ENCODE results near the gene GJB6. TPM values are rescaled to one million over a fixed set of nuclear protein-coding genes. Genes with fewer than 3 reads are reported as not detected.

The GJB6 gene
- total RNA-seq, 8 experiments from 2014 or later: 0.19 to 0.50 TPM; not detected in 6

GRCh38 chr13:20249913-20250312 lies 17.8 kb upstream of the GJB6 start:
- in situ Hi-C loops (cut with MboI; ENCODE audit: low pct_unique_long_range_greater_than_20kb in 2 of 9, low sequenced_read_pairs in 9 of 9, unreplicated experiment in 9 of 9): no loop called here
- WGBS, 10 experiments: 29 to 92% (median 79%) methylated on average over 2 to 5 of the region's 5 CpGs
- no peak overlapping the region for H3K4me3 ChIP-seq
- ATAC-seq (replicated peaks in 6 of 8): no peak
- H3K4me1 ChIP-seq (replicated peaks in 1 of 2): no peaks in the 10 kb centered on the region
- H3K27ac ChIP-seq: no peak overlapping the region

GRCh38 chr13:20247963-20248362 lies 15.8 kb upstream of the GJB6 start:
- H3K4me1 ChIP-seq (replicated peaks in 1 of 2): no peaks in the 10 kb centered on the region
- no peak overlapping the region for H3K4me3 ChIP-seq
- peak in 2 of 8 experiments; percentile 31 to 71 for ATAC-seq (replicated peaks in 6 of 8)
- in situ Hi-C loops (cut with MboI; ENCODE audit: low pct_unique_long_range_greater_than_20kb in 2 of 9, low sequenced_read_pairs in 9 of 9, unreplicated experiment in 9 of 9): no loop called here
- no peak overlapping the region for H3K27ac ChIP-seq
- 33 to 89% (median 84%) methylated on average over 1 to 10 of the region's 10 CpGs; no CpG with 5 or more reads in 2 of the 10 experiments for WGBS, 10 experiments

- Histone ChIP-seq H3K4me3 (no peak overlapping the region), H3K4me1 (replicated peaks in 1 of 2) (no peaks in the 10 kb centered on the region), H3K27ac (no peak overlapping the region)
- in situ Hi-C loops (cut with MboI; ENCODE audit: low pct_unique_long_range_greater_than_20kb in 2 of 9, low sequenced_read_pairs in 9 of 9, unreplicated experiment in 9 of 9): no loop called here
- peak in 2 of 8 experiments; percentile 19 to 89 for ATAC-seq (replicated peaks in 6 of 8)
- WGBS, 10 experiments: 8 to 80% (median 44%) methylated on average over 1 to 9 of the region's 14 CpGs; no CpG with 5 or more reads in 4 of the 10 experiments
These were observed 15.3 kb upstream of the GJB6 start for GRCh38 chr13:20247403-20247802.

- H3K4me1 ChIP-seq (replicated peaks in 1 of 2): no peaks in the 10 kb centered on the region
- H3K27ac ChIP-seq: no peak overlapping the region
- no peak overlapping the region for H3K4me3 ChIP-seq
- WGBS, 10 experiments: 0 to 67% (median 29%) methylated on average over 1 to 2 of the region's 2 CpGs; no CpG with 5 or more reads in 7 of the 10 experiments
- in situ Hi-C loops (cut with MboI; ENCODE audit: low pct_unique_long_range_greater_than_20kb in 2 of 9, low sequenced_read_pairs in 9 of 9, unreplicated experiment in 9 of 9): no loop called here
- no peak for ATAC-seq (replicated peaks in 6 of 8)
These were observed 9.5 kb upstream of the GJB6 start for GRCh38 chr13:20241593-20241992.

GRCh38 chr13:20239748-20240147 lies 7.6 kb upstream of the GJB6 start:
- H3K4me1 ChIP-seq (replicated peaks in 1 of 2): no peaks in the 10 kb centered on the region
- no peak overlapping the region for H3K4me3 ChIP-seq
- ATAC-seq (replicated peaks in 6 of 8): no peak
- 40 to 100% (median 90%) methylated on average over 1 to 2 of the region's 6 CpGs; no CpG with 5 or more reads in 6 of the 10 experiments for WGBS, 10 experiments
- in situ Hi-C loops (cut with MboI; ENCODE audit: low pct_unique_long_range_greater_than_20kb in 2 of 9, low sequenced_read_pairs in 9 of 9, unreplicated experiment in 9 of 9): no loop called here
- H3K27ac ChIP-seq: no peak overlapping the region

GRCh38 chr13:20232556-20233277 lies 598 bp upstream of the GJB6 start:
- in situ Hi-C loops (cut with MboI; ENCODE audit: low pct_unique_long_range_greater_than_20kb in 2 of 9, low sequenced_read_pairs in 9 of 9, unreplicated experiment in 9 of 9): no loop called here
- H3K4me1 ChIP-seq (replicated peaks in 1 of 2): no peaks in the 10 kb centered on the region
- no peak for ATAC-seq (replicated peaks in 6 of 8)
- no peak overlapping the region for H3K27ac ChIP-seq
- WGBS, 10 experiments: 44 to 94% (median 78%) methylated on average over 2 to 11 of the region's 25 CpGs; no CpG with 5 or more reads in 3 of the 10 experiments
- peak overlapping the region in 1 of 5 donors; percentile 16 for H3K4me3 ChIP-seq

GRCh38 chr13:20230913-20231838 lies 943 bp downstream of the GJB6 start:
- in situ Hi-C loops (cut with MboI; ENCODE audit: low pct_unique_long_range_greater_than_20kb in 2 of 9, low sequenced_read_pairs in 9 of 9, unreplicated experiment in 9 of 9): no loop called here
- 13 to 55% (median 25%) methylated on average over 1 to 16 of the region's 30 CpGs for WGBS, 10 experiments
- Histone ChIP-seq H3K4me3 (no peak overlapping the region), H3K4me1 (replicated peaks in 1 of 2) (no peaks in the 10 kb centered on the region), H3K27ac (no peak overlapping the region)
- no peak for ATAC-seq (replicated peaks in 6 of 8)

- no peaks in the 10 kb centered on the region for H3K4me1 ChIP-seq (replicated peaks in 1 of 2)
- WGBS, 10 experiments: 0 to 100% (median 70%) methylated on average over 1 to 2 of the region's 6 CpGs; no CpG with 5 or more reads in 2 of the 10 experiments
- no peak overlapping the region for H3K27ac ChIP-seq
- in situ Hi-C loops (cut with MboI; ENCODE audit: low pct_unique_long_range_greater_than_20kb in 2 of 9, low sequenced_read_pairs in 9 of 9, unreplicated experiment in 9 of 9): no loop called here
- no peak for ATAC-seq (replicated peaks in 6 of 8)
- H3K4me3 ChIP-seq: no peak overlapping the region
These were observed 4.4 kb downstream of the GJB6 start for GRCh38 chr13:20227730-20228129.

- in situ Hi-C loops (cut with MboI; ENCODE audit: low pct_unique_long_range_greater_than_20kb in 2 of 9, low sequenced_read_pairs in 9 of 9, unreplicated experiment in 9 of 9): no loop called here
- ATAC-seq (replicated peaks in 6 of 8): no peak
- Histone ChIP-seq H3K27ac (no peak overlapping the region), H3K4me3 (no peak overlapping the region), H3K4me1 (replicated peaks in 1 of 2) (no peaks in the 10 kb centered on the region)
- WGBS, 10 experiments: 0 to 100% (median 95%) methylated on average over 1 to 4 of the region's 8 CpGs; no CpG with 5 or more reads in 1 of the 10 experiments
These were observed 4.8 kb downstream of the GJB6 start for GRCh38 chr13:20227288-20227687.

GRCh38 chr13:20222553-20222952 lies 9.6 kb downstream of the GJB6 start:
- Histone ChIP-seq H3K27ac (no peak overlapping the region), H3K4me3 (no peak overlapping the region), H3K4me1 (replicated peaks in 1 of 2) (no peaks in the 10 kb centered on the region)
- in situ Hi-C loops (cut with MboI; ENCODE audit: low pct_unique_long_range_greater_than_20kb in 2 of 9, low sequenced_read_pairs in 9 of 9, unreplicated experiment in 9 of 9): no loop called here
- WGBS, 10 experiments: 27 to 100% (median 79%) methylated on average over 1 to 5 of the region's 5 CpGs
- no peak for ATAC-seq (replicated peaks in 6 of 8)

GRCh38 chr13:20221772-20222171 lies 10.3 kb downstream of the GJB6 start:
- WGBS, 10 experiments: 0 to 100% (median 63%) methylated on average over 1 to 5 of the region's 6 CpGs; no CpG with 5 or more reads in 1 of the 10 experiments
- Histone ChIP-seq H3K27ac (no peak overlapping the region), H3K4me3 (no peak overlapping the region), H3K4me1 (replicated peaks in 1 of 2) (no peaks in the 10 kb centered on the region)
- in situ Hi-C loops (cut with MboI; ENCODE audit: low pct_unique_long_range_greater_than_20kb in 2 of 9, low sequenced_read_pairs in 9 of 9, unreplicated experiment in 9 of 9): no loop called here
- no peak for ATAC-seq (replicated peaks in 6 of 8)

- Histone ChIP-seq H3K4me1 (replicated peaks in 1 of 2) (no peaks in the 10 kb centered on the region), H3K4me3 (no peak overlapping the region), H3K27ac (no peak overlapping the region)
- ATAC-seq (replicated peaks in 6 of 8): no peak
- in situ Hi-C loops (cut with MboI; ENCODE audit: low pct_unique_long_range_greater_than_20kb in 2 of 9, low sequenced_read_pairs in 9 of 9, unreplicated experiment in 9 of 9): no loop called here
These were observed 12.5 kb downstream of the GJB6 start for GRCh38 chr13:20219577-20219976.

GRCh38 chr13:20217168-20217567 lies 15.0 kb downstream of the GJB6 start:
- WGBS, 10 experiments: 25 to 85% (median 58%) methylated on average over 1 to 3 of the region's 3 CpGs
- in situ Hi-C loops (cut with MboI; ENCODE audit: low pct_unique_long_range_greater_than_20kb in 2 of 9, low sequenced_read_pairs in 9 of 9, unreplicated experiment in 9 of 9): no loop called here
- H3K4me1 ChIP-seq (replicated peaks in 1 of 2): no peaks in the 10 kb centered on the region
- no peak for ATAC-seq (replicated peaks in 6 of 8)
- no peak overlapping the region for H3K27ac ChIP-seq
- H3K4me3 ChIP-seq: no peak overlapping the region

Measured in motor neuron (in vitro differentiated cells).